ENCODE data around the gene C1orf35.
"Not testable (repeated sequence)": the region's sequence is repeated elsewhere in the genome, so short reads cannot be mapped to it uniquely, and the experiment has no call there.

C1orf35 gene

GRCh38 chr1:228142155-228142691 lies 39.1 kb upstream of the C1orf35 start:
- DNase-seq (ENCODE audit: low read depth): no peak

- no peak for DNase-seq (ENCODE audit: low read depth)
Measured at GRCh38 chr1:228141226-228142044, 38.3 kb upstream of the C1orf35 start.

GRCh38 chr1:228140724-228141225 lies 37.6 kb upstream of the C1orf35 start:
- no peak for DNase-seq (ENCODE audit: low read depth)

DNA sequence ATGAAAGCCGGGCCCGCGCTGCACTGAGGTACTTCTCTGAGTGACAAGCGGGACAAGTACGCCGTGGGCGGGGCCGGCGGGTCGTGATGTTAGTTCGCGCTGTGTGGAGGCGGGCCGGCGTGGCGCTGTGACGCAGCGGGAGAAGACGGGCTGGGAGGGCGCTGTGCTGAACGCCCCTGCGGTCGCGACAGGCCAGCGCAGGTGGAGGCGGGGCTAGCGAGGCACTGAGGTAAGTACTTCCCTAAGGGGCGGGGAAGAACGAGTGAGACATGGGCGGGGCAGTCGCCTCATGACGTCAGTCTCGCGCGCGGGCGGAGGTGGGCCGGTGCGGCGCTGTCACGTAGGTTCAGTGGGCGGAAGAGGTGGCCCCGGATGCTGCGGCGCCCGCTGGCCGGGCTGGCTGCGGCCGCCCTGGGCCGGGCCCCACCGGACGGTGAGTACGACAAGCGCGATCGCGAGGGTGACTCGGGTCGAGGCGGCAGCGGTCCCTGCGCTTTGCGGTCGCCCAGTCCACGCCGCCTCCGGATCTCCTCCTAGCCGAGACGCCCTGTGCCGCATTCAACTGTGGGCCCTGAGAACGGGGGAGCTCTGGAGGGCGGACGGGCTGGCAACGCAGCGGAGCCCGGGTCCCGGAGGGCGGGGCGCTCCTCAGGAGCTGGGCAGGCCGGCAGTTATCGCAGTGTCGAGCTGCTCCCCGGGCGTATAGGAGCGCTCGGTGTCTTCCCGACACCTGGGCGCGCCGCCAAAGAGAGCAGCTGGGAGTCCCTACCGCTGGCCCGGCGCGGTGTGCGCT lies 37.0 kb upstream of the C1orf35 start, which contains the start of gene GUK1:
Gene GUK1 (plus strand): TSS at position 349 of the 793 bp plus-strand sequence. CDS start 24 bp downstream, at position 373.
- DNase-seq (ENCODE audit: low read depth): peak; percentile 100

DNA sequence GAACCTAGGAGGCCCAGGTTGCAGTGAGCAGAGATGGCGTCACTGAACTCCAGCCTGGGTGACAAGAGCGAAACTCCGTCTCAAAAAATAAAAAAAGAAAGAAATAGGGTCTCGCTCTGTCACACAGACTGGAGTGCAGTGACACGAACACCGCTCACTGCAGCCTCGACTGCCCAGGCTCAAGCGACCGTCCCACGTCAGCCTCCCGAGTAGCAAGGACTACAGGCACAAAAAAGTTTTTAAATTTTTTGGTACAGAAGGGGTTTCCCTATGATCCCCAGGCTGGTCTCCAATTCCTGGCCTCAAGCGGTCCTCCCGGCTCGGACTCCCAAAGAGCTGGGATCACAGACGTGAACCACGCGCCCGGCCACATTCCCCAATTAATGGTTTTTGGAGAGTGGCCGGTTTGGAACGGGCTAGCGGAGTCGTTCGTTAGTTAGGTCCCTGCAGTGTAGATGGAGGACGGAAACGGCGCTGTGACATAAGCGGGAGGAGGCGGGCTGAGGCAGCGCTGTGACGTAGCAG lies 36.3 kb upstream of the C1orf35 start:
- DNase-seq (ENCODE audit: low read depth): no peak

DNA sequence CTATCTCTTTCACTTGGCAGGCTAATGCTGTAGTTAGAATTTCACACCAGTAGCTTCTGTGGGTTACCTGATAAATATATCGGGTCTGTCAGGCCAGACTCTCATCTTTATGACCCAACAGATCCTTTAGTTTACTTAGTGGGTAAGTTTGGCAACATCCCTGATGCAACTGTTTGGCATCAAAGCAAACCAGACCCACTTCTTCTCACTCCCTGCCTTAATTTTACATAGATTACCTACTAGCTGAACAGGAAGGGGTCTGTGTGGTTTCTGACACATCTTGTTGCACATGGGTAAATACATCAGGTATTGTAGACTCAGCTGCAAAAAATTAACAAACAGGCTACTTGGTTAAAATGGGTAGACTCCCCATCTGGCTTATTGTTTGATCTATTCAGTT lies 33.8 kb upstream of the C1orf35 start:
- no peak for DNase-seq (ENCODE audit: low read depth)

DNA sequence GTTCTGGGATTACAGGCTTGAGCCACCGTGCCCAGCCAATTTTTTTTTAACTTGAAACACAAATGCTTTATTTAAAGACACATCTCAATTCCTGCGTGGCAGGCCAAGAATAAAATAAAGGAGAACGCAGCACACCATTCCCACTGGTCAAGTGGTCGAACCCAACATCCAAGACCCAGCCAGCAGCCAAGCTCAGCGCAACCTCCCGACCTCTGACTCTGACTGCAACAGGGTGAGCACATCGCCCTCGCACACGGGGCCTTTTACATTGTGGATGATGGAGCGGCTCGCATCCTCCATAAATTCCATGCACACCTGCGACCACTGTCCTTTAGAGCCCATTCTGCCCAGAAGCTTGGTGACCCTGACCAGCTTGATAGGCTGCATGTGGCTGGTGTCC lies 31.5 kb upstream of the C1orf35 start:
- no peak for DNase-seq (ENCODE audit: low read depth)

- no peak for DNase-seq (ENCODE audit: low read depth)
Measured at GRCh38 chr1:228131766-228132165, 28.6 kb upstream of the C1orf35 start.

GRCh38 chr1:228125185-228125584 lies 22.1 kb upstream of the C1orf35 start:
- DNase-seq (ENCODE audit: low read depth): no peak

- DNase-seq (ENCODE audit: low read depth): no peak
Measured at GRCh38 chr1:228123505-228123904, 20.4 kb upstream of the C1orf35 start.

- DNase-seq (ENCODE audit: low read depth): no peak
Measured at GRCh38 chr1:228122921-228123441, 19.9 kb upstream of the C1orf35 start.

DNA sequence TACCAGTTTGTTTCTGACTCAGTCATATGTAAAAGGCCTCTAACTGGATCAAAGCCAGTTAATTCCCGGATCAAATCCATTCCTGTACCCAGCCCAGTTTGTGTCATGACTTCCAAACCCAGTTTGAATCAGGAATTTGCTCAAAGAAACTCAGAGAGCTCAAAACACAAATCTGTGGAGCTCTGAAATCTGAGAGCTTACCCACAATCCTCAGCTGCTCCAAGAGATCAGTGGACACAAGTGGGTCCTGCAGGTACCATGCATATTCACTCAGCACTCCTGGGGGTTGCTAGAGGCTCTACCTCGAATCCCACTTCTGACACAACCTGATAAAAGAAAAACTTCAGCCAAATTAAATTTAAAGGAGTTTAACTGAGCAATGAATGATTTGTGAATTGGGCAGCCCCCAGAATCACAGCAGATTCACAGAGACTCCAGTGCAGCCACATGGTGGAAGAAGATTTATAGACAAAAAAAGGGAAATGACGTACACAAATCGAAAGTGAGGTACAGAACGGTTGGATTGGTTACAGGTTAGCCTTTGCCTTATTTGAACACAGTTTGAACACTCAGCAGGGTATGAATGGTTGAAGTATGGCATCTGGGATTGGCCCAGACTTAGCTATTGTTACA lies 17.8 kb upstream of the C1orf35 start:
- no peak for DNase-seq (ENCODE audit: low read depth)

DNA sequence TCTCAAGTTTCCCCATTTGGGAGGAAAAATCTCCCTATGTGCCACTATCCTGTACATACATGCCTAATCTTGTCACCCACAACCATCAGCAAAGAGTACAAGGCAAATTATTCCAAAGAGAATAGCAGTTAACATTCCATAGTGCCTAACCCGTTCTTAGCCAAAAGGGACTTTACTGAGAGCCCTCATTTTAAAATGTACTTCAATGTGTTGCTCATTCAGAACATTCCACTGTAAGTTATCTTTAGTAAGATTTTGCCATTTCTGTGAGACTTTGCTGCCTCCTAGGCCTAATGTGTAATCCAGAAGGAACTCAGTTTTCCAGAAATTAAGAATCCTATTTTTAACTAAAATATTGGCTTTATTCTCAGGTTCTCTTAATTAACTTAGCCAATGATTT lies 17.2 kb upstream of the C1orf35 start:
- no peak for DNase-seq (ENCODE audit: low read depth)

GRCh38 chr1:228118040-228118439 lies 14.9 kb upstream of the C1orf35 start:
- no peak for DNase-seq (ENCODE audit: low read depth)

- DNase-seq (ENCODE audit: low read depth): no peak
Measured at GRCh38 chr1:228117335-228117734, 14.2 kb upstream of the C1orf35 start.

GRCh38 chr1:228114827-228115226 lies 11.7 kb upstream of the C1orf35 start:
- no peak for DNase-seq (ENCODE audit: low read depth)

- DNase-seq (ENCODE audit: low read depth): no peak
Measured at GRCh38 chr1:228112617-228113016, 9.5 kb upstream of the C1orf35 start.

- DNase-seq (ENCODE audit: low read depth): no peak
Measured at GRCh38 chr1:228112167-228112566, 9.0 kb upstream of the C1orf35 start.

GRCh38 chr1:228111315-228111714 lies 8.2 kb upstream of the C1orf35 start:
- not testable (repeated sequence) for DNase-seq (ENCODE audit: low read depth)

- no peak for DNase-seq (ENCODE audit: low read depth)
Measured at GRCh38 chr1:228110556-228110955, 7.4 kb upstream of the C1orf35 start.

DNA sequence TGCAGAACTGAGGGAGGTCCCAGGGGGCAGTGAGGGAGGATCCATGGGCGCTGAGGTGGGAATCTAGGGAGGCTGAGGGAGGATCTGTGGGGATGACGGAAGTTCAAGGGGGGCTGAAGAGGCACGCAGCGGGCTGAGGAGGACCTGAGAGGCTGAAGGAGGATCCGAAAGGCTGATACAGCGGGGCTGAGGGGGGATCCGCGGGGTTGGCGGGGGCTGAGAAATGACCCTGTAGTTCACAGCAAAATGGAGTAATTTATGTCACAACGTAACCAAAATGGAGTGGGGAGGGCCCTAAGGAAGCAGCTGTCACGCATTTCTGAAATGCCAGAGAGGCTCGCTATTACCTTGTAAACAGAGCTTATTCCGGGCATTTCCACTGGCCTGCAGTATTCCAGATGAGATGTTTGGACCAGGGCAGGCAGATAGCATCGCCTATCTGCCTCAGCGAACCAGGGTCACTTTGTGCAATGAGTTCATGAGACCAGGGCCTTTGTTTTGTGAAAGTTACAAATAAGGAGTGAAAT lies 6.9 kb upstream of the C1orf35 start:
- DNase-seq (ENCODE audit: low read depth): no peak

Data from activated T-helper 1 cell treated with Interleukin-2 at 50 U/mL for 16 hours (primary cell).